ENCODE data around the gene SETBP1. TPM values are rescaled to one million over a fixed set of nuclear protein-coding genes. Genes with fewer than 3 reads are reported as not detected.

The SETBP1 gene
- total RNA-seq, 1 experiment from 2014 or later, result 0.23 TPM

DNA sequence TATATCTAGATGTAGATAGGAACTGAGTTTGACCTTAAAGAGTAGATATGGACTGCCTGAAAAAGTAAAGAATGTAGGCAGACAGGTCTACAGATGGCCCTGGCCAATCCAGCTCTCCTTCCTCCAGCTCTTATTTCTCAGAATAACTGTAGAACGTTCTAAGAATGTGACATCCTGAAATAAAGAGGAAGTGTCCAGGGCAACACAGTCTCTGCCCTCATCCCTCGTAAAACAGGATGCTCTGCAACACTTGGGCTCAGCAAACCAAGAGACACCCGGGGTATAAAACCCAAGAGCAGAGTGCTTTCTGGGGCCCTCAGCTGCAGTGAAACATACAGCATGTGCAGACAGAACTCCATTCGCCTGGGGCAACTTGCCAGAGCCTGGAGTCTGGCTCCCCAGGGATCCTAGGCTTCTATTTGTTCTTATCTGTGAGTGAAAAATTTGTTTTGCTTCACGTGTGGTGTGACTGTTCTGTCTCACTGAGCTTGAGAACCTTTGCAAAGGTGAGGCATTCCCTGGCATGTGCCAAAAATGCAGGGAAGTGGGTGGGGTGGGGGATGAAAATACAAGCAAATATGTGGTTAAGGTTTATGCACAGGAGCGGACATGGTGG lies 401.0 kb downstream of the SETBP1 start:
- ATAC-seq, result no peak
- H3K27ac ChIP-seq (ENCODE audit: low read length), result no peak overlapping the region
- DNase-seq (ENCODE audit: low read depth, low spot score), result no peak
- in situ Hi-C loops (cut with HindIII; ENCODE audit: low pct_unique_long_range_greater_than_20kb, low sequenced_read_pairs), result no loop called here
- H3K27me3 ChIP-seq (ENCODE audit: control insufficient read depth, insufficient read depth, low read length), result no peaks in the 10 kb centered on the region
- CTCF ChIA-PET, result no interaction called here
- H3K4me3 ChIP-seq (ENCODE audit: low read depth in 2 of 2, low read length in 2 of 2), result no peak overlapping the region
- H3K36me3 ChIP-seq (ENCODE audit: control insufficient read depth, insufficient read depth, low read length), result no peaks in the 10 kb centered on the region
- BruUV-seq (replicated peaks), result no TSS peak
- TF ChIP-seq TCF7L2 (IDR thresholded peaks at IDR 0.05; ENCODE audit: low read depth, low read length), result no peak
- TF ChIP-seq SIN3A (IDR thresholded peaks at IDR 0.05; ENCODE audit: borderline replicate concordance, insufficient read depth, low read depth, low read length), result no peak
- TF ChIP-seq, protein P1, sequence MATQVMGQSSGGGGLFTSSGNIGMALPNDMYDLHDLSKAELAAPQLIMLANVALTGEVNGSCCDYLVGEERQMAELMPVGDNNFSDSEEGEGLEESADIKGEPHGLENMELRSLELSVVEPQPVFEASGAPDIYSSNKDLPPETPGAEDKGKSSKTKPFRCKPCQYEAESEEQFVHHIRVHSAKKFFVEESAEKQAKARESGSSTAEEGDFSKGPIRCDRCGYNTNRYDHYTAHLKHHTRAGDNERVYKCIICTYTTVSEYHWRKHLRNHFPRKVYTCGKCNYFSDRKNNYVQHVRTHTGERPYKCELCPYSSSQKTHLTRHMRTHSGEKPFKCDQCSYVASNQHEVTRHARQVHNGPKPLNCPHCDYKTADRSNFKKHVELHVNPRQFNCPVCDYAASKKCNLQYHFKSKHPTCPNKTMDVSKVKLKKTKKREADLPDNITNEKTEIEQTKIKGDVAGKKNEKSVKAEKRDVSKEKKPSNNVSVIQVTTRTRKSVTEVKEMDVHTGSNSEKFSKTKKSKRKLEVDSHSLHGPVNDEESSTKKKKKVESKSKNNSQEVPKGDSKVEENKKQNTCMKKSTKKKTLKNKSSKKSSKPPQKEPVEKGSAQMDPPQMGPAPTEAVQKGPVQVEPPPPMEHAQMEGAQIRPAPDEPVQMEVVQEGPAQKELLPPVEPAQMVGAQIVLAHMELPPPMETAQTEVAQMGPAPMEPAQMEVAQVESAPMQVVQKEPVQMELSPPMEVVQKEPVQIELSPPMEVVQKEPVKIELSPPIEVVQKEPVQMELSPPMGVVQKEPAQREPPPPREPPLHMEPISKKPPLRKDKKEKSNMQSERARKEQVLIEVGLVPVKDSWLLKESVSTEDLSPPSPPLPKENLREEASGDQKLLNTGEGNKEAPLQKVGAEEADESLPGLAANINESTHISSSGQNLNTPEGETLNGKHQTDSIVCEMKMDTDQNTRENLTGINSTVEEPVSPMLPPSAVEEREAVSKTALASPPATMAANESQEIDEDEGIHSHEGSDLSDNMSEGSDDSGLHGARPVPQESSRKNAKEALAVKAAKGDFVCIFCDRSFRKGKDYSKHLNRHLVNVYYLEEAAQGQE (IDR thresholded peaks at IDR 0.05; ENCODE audit: insufficient read depth in 1 of 2, low read depth in 2 of 2, low read length in 1 of 2), result no peak
- TF ChIP-seq POLR2AphosphoS5 (IDR thresholded peaks at IDR 0.05; ENCODE audit: low read depth, low read length), result no peak
- TF ChIP-seq, protein P2, sequence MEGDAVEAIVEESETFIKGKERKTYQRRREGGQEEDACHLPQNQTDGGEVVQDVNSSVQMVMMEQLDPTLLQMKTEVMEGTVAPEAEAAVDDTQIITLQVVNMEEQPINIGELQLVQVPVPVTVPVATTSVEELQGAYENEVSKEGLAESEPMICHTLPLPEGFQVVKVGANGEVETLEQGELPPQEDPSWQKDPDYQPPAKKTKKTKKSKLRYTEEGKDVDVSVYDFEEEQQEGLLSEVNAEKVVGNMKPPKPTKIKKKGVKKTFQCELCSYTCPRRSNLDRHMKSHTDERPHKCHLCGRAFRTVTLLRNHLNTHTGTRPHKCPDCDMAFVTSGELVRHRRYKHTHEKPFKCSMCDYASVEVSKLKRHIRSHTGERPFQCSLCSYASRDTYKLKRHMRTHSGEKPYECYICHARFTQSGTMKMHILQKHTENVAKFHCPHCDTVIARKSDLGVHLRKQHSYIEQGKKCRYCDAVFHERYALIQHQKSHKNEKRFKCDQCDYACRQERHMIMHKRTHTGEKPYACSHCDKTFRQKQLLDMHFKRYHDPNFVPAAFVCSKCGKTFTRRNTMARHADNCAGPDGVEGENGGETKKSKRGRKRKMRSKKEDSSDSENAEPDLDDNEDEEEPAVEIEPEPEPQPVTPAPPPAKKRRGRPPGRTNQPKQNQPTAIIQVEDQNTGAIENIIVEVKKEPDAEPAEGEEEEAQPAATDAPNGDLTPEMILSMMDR (IDR thresholded peaks at IDR 0.05), result no peak
- POLR2A ChIA-PET, result no interaction called here
- H3K4me1 ChIP-seq (ENCODE audit: control insufficient read depth, insufficient read depth, low read length), result no peaks in the 10 kb centered on the region
- intact Hi-C loops (cut with micrococcal nuclease; ENCODE audit: unreplicated experiment), result no loop called here
- no peaks in the 10 kb centered on the region for H3K9me3 ChIP-seq (ENCODE audit: control insufficient read depth, insufficient read depth, low read depth, low read length)

DNA sequence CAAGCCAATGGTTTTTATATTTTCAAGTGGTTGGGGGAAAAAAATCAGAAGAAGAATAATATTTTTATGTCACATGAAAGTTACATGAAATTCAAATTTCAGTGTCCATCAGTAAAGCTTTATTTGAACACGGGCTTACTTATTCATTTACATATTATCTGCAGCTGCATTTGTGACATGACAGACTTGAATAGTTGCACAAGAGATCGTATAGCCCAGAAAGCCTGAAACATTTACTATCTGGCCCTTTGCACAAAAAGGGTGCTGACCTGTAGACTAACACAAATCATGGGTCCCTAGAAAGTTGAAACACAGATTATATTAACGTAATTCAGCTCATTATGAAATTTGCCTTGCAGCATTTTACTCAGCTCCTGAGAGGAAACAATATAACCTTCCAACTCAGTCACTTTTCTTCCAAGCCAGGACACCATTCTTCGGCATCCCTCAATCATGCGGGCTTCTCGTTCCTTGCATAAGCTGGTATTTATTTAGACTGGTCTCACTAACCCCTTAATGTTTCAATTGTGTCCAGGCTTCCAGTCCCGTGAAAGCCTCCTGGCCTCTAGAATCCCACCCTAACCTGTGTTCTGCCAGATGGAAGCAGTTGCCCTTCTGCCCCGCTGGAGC lies 402.7 kb downstream of the SETBP1 start:
- no TSS peak for BruUV-seq (replicated peaks)
- in situ Hi-C loops (cut with HindIII; ENCODE audit: low pct_unique_long_range_greater_than_20kb, low sequenced_read_pairs), result no loop called here
- H3K4me1 ChIP-seq (ENCODE audit: control insufficient read depth, insufficient read depth, low read length), result no peaks in the 10 kb centered on the region
- no peaks in the 10 kb centered on the region for H3K27me3 ChIP-seq (ENCODE audit: control insufficient read depth, insufficient read depth, low read length)
- H3K36me3 ChIP-seq (ENCODE audit: control insufficient read depth, insufficient read depth, low read length), result no peaks in the 10 kb centered on the region
- TF ChIP-seq, protein P2 (IDR thresholded peaks at IDR 0.05), result no peak
- TF ChIP-seq POLR2AphosphoS5 (IDR thresholded peaks at IDR 0.05; ENCODE audit: low read depth, low read length) (no peak), SIN3A (IDR thresholded peaks at IDR 0.05; ENCODE audit: borderline replicate concordance, insufficient read depth, low read depth, low read length) (no peak), TCF7L2 (IDR thresholded peaks at IDR 0.05; ENCODE audit: low read depth, low read length) (no peak)
- TF ChIP-seq, protein P1 (IDR thresholded peaks at IDR 0.05; ENCODE audit: insufficient read depth in 1 of 2, low read depth in 2 of 2, low read length in 1 of 2), result no peak
- H3K4me3 ChIP-seq (ENCODE audit: low read depth in 2 of 2, low read length in 2 of 2), result no peak overlapping the region
- intact Hi-C loops (cut with micrococcal nuclease; ENCODE audit: unreplicated experiment), result no loop called here
- ATAC-seq (no peak), DNase-seq (ENCODE audit: low read depth, low spot score) (no peak)
- CTCF ChIA-PET, result no interaction called here
- POLR2A ChIA-PET, result no interaction called here
- H3K27ac ChIP-seq (ENCODE audit: low read length), result no peak overlapping the region
- H3K9me3 ChIP-seq (ENCODE audit: control insufficient read depth, insufficient read depth, low read depth, low read length), result no peaks in the 10 kb centered on the region
